Neural progenitor cell (in vitro differentiated cells): ENCODE measurements around the gene DTNBP1.

Experiments
- CTCF ChIP-seq: fragments of 200-600 bp; sonication (generic); IDR thresholded peaks from 2 replicates; pipeline ENCODE4 v1.5.1; 2017; ENCODE audit warnings: antibody characterized with exemption, mild to moderate bottlenecking
- EZH2 ChIP-seq: fragments of 200-600 bp; sonication (generic); IDR thresholded peaks from 2 replicates; pipeline ENCODE4 v1.6.1; 2017; ENCODE audit warnings: antibody characterized with exemption, mild to moderate bottlenecking, moderate library complexity
- EZH2phosphoT487 ChIP-seq: fragments of 200-600 bp; sonication (generic); IDR thresholded peaks from 2 replicates; pipeline ENCODE4 v1.6.1; 2017; ENCODE audit warnings: antibody characterized with exemption

DNA sequence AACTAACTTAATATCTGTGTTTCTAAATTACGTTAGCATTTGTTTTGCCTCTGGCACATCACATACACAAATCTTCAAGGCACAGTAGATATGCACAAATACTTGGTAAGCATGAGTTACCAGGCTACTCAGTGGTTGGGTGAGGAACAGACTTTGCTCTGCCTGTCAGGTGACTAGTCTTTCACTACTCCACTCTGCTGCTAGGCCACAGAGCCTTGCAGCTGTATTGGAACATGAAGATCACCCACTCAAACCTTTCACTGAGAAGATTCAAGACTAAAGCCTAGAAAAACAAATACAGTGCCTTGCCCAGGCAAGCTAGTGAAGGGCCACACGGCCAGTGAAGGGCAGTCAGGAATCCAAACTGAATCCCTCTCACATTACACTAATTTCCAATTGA lies 47.0 kb downstream of the DTNBP1 start:
- TF ChIP-seq EZH2phosphoT487, result no peak
- no peak for TF ChIP-seq CTCF
- TF ChIP-seq EZH2, result no peak
